ENCODE measurements around the gene KRTAP27-1.

Gene KRTAP27-1

DNA sequence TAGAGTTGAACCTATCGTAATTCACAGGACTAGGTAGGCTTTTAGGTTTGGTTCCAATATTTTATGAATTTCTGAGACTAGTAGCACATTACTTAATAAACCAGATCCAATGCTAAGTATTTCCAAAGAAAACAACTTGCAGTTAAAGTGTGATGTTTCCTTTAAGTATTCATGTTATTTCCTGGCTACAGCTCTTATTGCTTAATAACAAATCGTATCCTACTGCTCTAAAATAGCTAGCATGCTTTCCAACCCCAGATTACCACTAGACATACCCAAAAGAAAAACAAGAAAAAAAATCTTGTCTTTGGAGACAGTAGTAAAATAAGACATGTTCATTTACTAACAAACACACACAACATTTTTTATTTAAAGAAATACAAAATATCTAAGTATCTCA, 898 bp downstream of the KRTAP27-1 start:
- H3K36me3 ChIP-seq (ENCODE audit: insufficient read depth, low read length), result no peaks in the 10 kb centered on the region
- no peaks in the 10 kb centered on the region for H3K4me1 ChIP-seq (ENCODE audit: insufficient read depth, low read length)
- H3K9me3 ChIP-seq (ENCODE audit: low read length), result no peaks in the 10 kb centered on the region
- no peak overlapping the region for H2AFZ ChIP-seq (ENCODE audit: low read depth, low read length)
- H3K27me3 ChIP-seq (ENCODE audit: insufficient read depth, low read length), result no peaks in the 10 kb centered on the region
- no peak overlapping the region for H3K4me3 ChIP-seq (ENCODE audit: low read length)

DNA sequence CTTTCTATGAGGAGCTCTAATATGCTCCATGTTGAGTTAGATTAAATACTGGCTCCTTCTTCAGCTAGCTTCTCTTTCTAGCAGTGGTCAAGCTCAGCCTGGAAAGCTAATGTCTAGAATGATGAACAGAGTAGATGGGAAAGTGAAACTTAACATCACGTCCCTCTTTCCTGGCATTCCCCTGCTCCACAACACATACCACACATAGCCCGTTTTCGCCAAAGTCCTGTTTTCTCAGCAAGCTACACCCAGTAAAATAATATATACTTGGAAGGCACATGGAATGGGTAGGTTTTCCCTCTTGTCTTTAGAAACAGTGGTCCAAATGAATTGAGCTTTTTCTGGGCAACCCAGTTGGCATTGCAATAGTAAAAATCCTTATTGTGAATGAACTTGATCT, 3.8 kb downstream of the KRTAP27-1 start:
- no peak overlapping the region for H2AFZ ChIP-seq (ENCODE audit: low read depth, low read length)
- no peaks in the 10 kb centered on the region for H3K4me1 ChIP-seq (ENCODE audit: insufficient read depth, low read length)
- no peak overlapping the region for H3K4me3 ChIP-seq (ENCODE audit: low read length)

DNA sequence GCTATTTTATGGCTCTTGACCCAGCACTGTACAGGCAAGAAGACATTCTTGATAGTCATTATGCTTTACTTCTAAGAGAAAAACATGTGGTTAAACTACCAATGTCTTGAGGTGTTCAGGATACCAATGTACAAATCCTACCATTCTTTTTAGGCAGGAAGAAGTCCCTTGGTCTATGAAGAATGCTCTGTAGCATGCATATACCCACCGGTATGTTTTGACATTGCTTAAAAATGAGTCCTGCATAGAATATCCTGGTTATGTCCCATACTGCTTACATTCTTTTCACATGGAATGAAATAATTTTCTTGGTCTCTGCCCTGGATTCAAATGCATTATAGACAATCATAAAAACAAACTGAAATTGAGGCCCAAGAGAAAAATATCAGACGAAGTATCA, 4.8 kb downstream of the KRTAP27-1 start:
- no peaks in the 10 kb centered on the region for H3K9me3 ChIP-seq (ENCODE audit: low read length)
- H3K36me3 ChIP-seq (ENCODE audit: insufficient read depth, low read length), result no peaks in the 10 kb centered on the region
- no peak overlapping the region for H2AFZ ChIP-seq (ENCODE audit: low read depth, low read length)
- no peaks in the 10 kb centered on the region for H3K27me3 ChIP-seq (ENCODE audit: insufficient read depth, low read length)
- H3K4me3 ChIP-seq (ENCODE audit: low read length), result no peak overlapping the region
- H3K4me1 ChIP-seq (ENCODE audit: insufficient read depth, low read length), result no peaks in the 10 kb centered on the region

More for the DNA sequence above, 3.8 kb downstream of the KRTAP27-1 start:
- no peaks in the 10 kb centered on the region for H3K36me3 ChIP-seq (ENCODE audit: insufficient read depth, low read length)
- no peaks in the 10 kb centered on the region for H3K9me3 ChIP-seq (ENCODE audit: low read length)
- no peaks in the 10 kb centered on the region for H3K27me3 ChIP-seq (ENCODE audit: insufficient read depth, low read length)

DNA sequence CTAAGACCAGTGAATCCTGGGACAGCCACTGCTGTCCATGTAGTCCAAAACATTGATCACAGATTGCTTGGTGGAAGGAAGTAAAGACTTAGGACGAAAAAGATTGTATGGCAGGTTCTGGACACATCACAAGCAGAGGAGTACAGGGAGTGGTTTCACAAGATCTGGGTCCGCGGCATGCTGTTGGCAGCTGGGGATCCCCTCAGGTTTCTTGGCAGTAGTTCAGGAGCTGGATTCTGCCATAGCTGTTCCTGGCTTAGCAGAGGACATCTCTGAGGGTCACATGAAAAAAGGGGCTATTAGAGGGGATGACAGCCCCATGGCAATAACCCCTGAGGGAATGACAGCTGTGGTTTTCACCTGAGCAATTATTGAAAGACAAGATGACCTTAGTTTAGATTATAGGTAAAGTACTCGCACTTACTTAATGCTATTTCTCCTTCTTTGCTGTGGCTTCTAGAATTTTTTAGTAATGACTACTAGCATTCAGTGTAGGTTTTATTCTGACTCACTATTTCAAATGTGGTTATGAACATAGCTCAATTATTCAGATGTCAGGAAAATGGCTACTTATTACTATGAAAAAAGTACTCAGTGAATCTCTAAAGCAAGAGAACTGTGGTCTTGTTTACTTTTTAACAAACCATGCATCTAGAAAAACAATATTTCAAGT, 8.2 kb downstream of the KRTAP27-1 start:
- Histone ChIP-seq H3K4me3 (ENCODE audit: low read length) (no peak overlapping the region), H3K9me3 (ENCODE audit: low read length) (no peaks in the 10 kb centered on the region), H2AFZ (ENCODE audit: low read depth, low read length) (no peak overlapping the region), H3K4me1 (ENCODE audit: insufficient read depth, low read length) (no peaks in the 10 kb centered on the region), H3K36me3 (ENCODE audit: insufficient read depth, low read length) (no peaks in the 10 kb centered on the region), H3K27me3 (ENCODE audit: insufficient read depth, low read length) (no peaks in the 10 kb centered on the region)

DNA sequence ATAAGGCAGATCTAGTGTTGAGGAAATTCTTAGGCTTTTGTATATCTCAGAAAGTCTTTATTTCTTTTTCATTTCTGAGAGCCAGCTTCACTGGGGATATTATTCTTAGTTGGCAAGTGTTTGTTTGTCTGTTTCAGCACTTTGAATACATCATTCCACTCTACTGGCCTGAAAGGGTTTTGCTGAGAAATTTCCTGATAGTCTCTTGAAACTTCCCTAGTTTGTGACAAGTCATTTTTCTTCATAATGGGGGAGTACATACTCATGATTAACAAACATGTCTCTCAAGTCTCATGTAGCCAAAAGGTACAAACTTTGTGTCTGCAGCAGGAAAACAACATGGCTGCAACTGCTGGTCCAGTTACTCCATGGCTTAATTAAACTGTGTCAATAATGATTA, 11.1 kb downstream of the KRTAP27-1 start:
- Histone ChIP-seq H3K9me3 (ENCODE audit: low read length) (no peaks in the 10 kb centered on the region), H3K36me3 (ENCODE audit: insufficient read depth, low read length) (no peaks in the 10 kb centered on the region), H2AFZ (ENCODE audit: low read depth, low read length) (no peak overlapping the region), H3K4me3 (ENCODE audit: low read length) (no peak overlapping the region), H3K4me1 (ENCODE audit: insufficient read depth, low read length) (no peaks in the 10 kb centered on the region), H3K27me3 (ENCODE audit: insufficient read depth, low read length) (no peaks in the 10 kb centered on the region)

DNA sequence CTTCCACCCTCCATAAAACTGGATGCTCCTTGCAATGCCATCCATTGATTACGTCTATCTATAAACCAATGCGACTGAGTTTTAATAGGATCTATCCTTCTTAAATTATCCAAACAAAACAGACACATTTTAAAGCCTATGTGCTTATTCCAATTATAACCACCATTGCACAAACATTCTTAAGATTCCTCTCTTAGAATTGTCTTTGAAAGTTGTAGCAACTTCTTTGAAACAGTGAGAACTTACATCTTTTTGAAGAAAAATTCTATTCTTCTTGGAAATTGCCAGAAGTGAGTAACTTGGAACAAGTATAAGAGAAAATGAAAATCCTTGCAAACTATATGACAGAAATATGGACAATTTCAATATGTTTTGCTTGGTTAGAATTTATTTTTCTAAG, 17.3 kb downstream of the KRTAP27-1 start, which contains the start of gene KRTAP26-1:
Gene KRTAP26-1 (minus strand): TSS at position 101 of the 400 bp plus-strand sequence. CDS start 280 bp downstream, outside the sequence.
- H3K27me3 ChIP-seq (ENCODE audit: insufficient read depth, low read length), result no peaks in the 10 kb centered on the region
- no peaks in the 10 kb centered on the region for H3K36me3 ChIP-seq (ENCODE audit: insufficient read depth, low read length)
- no peak within 1 kb of the TSS for H2AFZ ChIP-seq (ENCODE audit: low read depth, low read length)
- H3K9me3 ChIP-seq (ENCODE audit: low read length), result no peaks in the 10 kb centered on the region
- no peaks in the 10 kb centered on the region for H3K4me1 ChIP-seq (ENCODE audit: insufficient read depth, low read length)
- H3K4me3 ChIP-seq (ENCODE audit: low read length), result no peak within 1 kb of the TSS

DNA sequence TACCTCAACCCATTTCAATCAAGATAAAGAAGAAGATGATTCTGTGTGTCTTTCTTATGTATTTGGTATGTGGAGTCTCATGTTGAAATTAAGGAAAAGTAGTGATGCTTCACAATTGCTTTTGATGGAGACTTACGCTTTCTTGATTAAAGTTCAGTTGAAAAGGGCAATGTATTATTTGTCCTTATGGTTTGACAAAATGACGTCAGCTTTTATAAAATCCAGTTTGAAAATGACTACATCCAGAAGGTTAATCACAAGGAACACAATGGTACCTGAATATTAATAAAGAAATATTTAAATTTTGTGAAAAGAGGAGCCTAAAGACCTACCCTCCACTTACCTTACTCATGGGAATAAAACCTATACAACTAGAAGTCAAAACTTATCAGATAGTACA, 21.8 kb downstream of the KRTAP27-1 start:
- no peaks in the 10 kb centered on the region for H3K9me3 ChIP-seq (ENCODE audit: low read length)
- H3K27me3 ChIP-seq (ENCODE audit: insufficient read depth, low read length), result no peaks in the 10 kb centered on the region
- H2AFZ ChIP-seq (ENCODE audit: low read depth, low read length), result no peak overlapping the region
- no peaks in the 10 kb centered on the region for H3K4me1 ChIP-seq (ENCODE audit: insufficient read depth, low read length)
- no peak overlapping the region for H3K4me3 ChIP-seq (ENCODE audit: low read length)
- no peaks in the 10 kb centered on the region for H3K36me3 ChIP-seq (ENCODE audit: insufficient read depth, low read length)

DNA sequence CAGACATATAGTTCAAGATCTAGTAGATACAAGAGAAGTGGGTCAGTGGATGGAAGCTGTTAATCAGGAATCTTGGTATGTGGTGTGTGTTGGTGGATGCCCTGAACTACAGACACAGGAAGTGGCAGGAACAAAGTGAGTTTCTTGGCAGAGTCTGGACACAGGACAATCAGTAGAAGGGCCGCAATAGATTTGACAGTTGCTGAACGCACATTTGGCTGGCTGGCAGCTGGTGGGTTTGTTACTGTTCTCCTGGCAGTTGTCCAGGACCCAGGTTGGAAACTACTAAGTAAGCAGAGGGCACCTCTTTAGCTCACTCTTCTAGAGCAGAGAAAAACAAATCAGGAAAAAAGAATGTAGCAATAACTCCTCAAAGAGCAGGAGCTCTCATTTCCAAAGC, 30.6 kb downstream of the KRTAP27-1 start:
- Histone ChIP-seq H2AFZ (ENCODE audit: low read depth, low read length) (no peak overlapping the region), H3K27me3 (ENCODE audit: insufficient read depth, low read length) (no peaks in the 10 kb centered on the region), H3K4me1 (ENCODE audit: insufficient read depth, low read length) (no peaks in the 10 kb centered on the region), H3K4me3 (ENCODE audit: low read length) (no peak overlapping the region), H3K36me3 (ENCODE audit: insufficient read depth, low read length) (no peaks in the 10 kb centered on the region), H3K9me3 (ENCODE audit: low read length) (no peaks in the 10 kb centered on the region)

DNA sequence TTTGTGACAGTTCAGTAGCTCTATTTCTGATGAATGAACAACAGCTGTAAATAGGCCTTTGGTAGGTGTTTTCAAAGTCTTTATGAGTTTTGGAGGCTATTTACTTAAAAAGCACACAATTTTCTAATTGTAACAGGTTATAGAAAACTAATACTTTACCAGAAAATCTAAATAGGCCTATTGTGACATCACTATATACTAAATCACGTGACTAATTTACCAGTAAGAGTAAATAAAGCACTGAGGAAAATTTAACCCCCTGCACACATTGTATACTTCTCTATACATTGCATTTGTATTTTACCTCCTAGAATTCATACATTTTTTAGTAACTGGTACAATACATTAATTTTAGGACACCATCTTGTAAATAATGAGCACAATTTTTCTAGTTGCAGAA, 32.4 kb downstream of the KRTAP27-1 start:
- Histone ChIP-seq H3K4me1 (ENCODE audit: insufficient read depth, low read length) (no peaks in the 10 kb centered on the region), H3K27me3 (ENCODE audit: insufficient read depth, low read length) (no peaks in the 10 kb centered on the region)

DNA sequence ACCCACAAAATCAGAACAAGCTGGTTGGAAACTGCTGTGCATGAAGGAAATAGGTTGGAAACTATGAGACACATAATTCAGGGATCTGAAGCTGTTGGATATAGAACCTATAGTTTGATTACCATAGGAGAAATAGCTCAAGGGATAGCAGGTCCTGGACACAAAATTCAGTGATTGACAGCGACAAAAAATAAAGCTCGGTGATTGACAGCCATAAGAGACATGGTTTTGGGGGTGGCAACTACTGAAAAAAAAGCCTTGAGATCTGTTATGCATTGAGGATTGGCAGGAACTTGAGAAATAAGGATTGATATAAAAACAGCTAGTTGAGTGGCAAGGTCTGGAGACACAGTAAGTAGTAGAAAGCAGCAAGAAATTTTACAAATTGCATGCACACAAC, 48.3 kb downstream of the KRTAP27-1 start, which contains the start of gene KRTAP25-1:
Gene KRTAP25-1 (minus strand): TSS at position 300 of the 400 bp plus-strand sequence. CDS start 24 bp downstream, at position 276.
- Histone ChIP-seq H3K4me3 (ENCODE audit: low read length) (no peak within 1 kb of the TSS), H3K27me3 (ENCODE audit: insufficient read depth, low read length) (no peaks in the 10 kb centered on the region), H3K4me1 (ENCODE audit: insufficient read depth, low read length) (no peaks in the 10 kb centered on the region), H3K9me3 (ENCODE audit: low read length) (no peaks in the 10 kb centered on the region), H3K36me3 (ENCODE audit: insufficient read depth, low read length) (no peaks in the 10 kb centered on the region), H2AFZ (ENCODE audit: low read depth, low read length) (no peak within 1 kb of the TSS)

More for the DNA sequence above, 32.4 kb downstream of the KRTAP27-1 start:
- no peak overlapping the region for H2AFZ ChIP-seq (ENCODE audit: low read depth, low read length)
- H3K36me3 ChIP-seq (ENCODE audit: insufficient read depth, low read length), result no peaks in the 10 kb centered on the region
- H3K4me3 ChIP-seq (ENCODE audit: low read length), result no peak overlapping the region
- H3K9me3 ChIP-seq (ENCODE audit: low read length), result no peaks in the 10 kb centered on the region
